HEK293 (cell line): Measurements from ENCODE around the gene RIPK1.

ENCODE experiments used
- CTCF ChIA-PET: fragments of 350-600 bp; formaldehyde crosslinking; extraction: SDS; loops from one replicate; lab custom pipeline; 2021; ENCODE audit warnings: antibody characterized with exemption; lab: Yijun Ruan, JAX
- POLR2A ChIA-PET: fragments of 300-600 bp; formaldehyde crosslinking; extraction: SDS; loops from one replicate; lab custom pipeline; 2020; ENCODE audit warnings: antibody characterized with exemption, inconsistent platforms; lab: Yijun Ruan, JAX
- H3K27ac ChIP-seq: fragments of 200-500 bp; sonication (Bioruptor generic); 2 replicates; pipeline ENCODE4 v1.5.1; 2014; ENCODE audit warnings: low read depth, low read length, control low read depth, inconsistent platforms; ENCODE audit errors: extremely low read depth
- H3K36me3 ChIP-seq, 2 experiments: fragments of 200-500 bp in 1 of 2; sonication (Bioruptor generic) in 1 of 2; 1 replicate in 1 of 2; 2 replicates in 1 of 2; pipeline ENCODE4 v1.5.1; 2014 to 2017; ENCODE audit warnings: inconsistent platforms in 2 of 2, low read length in 2 of 2; ENCODE audit not compliant: control insufficient read depth in 2 of 2, insufficient read depth in 1 of 2
- H3K4me1 ChIP-seq: fragments of 200-500 bp; sonication (Bioruptor generic); 2 replicates; pipeline ENCODE4 v1.5.1; 2014; ENCODE audit warnings: mild to moderate bottlenecking, low read length, inconsistent platforms; ENCODE audit not compliant: control insufficient read depth, insufficient read depth
- H3K4me3 ChIP-seq: 2 replicates; pipeline ENCODE4 v1.5.1; 2011; ENCODE audit warnings: low read depth, mild to moderate bottlenecking, control low read depth, low read length, moderate library complexity
- H3K9me3 ChIP-seq: fragments of 200-500 bp; sonication (Bioruptor generic); 2 replicates; pipeline ENCODE4 v1.5.1; 2014; ENCODE audit warnings: low read depth, low read length, inconsistent platforms; ENCODE audit not compliant: control insufficient read depth, insufficient read depth
- HOXD13 ChIP-seq: sonication (generic); formaldehyde crosslinking; IDR thresholded peaks from 2 replicates; pipeline ENCODE4 v1.8.0; 2022; ENCODE audit warnings: missing genetic modification reagents, borderline replicate concordance
- PATZ1 ChIP-seq: fragments of 450-650 bp; formaldehyde crosslinking; IDR thresholded peaks from 2 replicates; pipeline ENCODE4 v1.5.1; 2016; ENCODE audit warnings: missing biosample characterization, missing genetic modification characterization
- SP3 ChIP-seq: fragments of 450-650 bp; formaldehyde crosslinking; IDR thresholded peaks from 2 replicates; pipeline ENCODE4 v1.5.1; 2016; ENCODE audit warnings: missing biosample characterization, missing genetic modification characterization
- ZBTB11 ChIP-seq: fragments of 450-650 bp; formaldehyde crosslinking; conservative IDR thresholded peaks from 2 replicates; pipeline ENCODE4 v1.5.1; 2016; ENCODE audit warnings: low read depth, missing biosample characterization, missing genetic modification characterization
- ZFP37 ChIP-seq: fragments of 450-650 bp; formaldehyde crosslinking; IDR thresholded peaks from 2 replicates; pipeline ENCODE4 v1.5.1; 2016; ENCODE audit warnings: missing biosample characterization, missing genetic modification characterization
- ZNF112 ChIP-seq: fragments of 450-650 bp; formaldehyde crosslinking; IDR thresholded peaks from 2 replicates; pipeline ENCODE4 v1.5.0; 2017; ENCODE audit warnings: missing biosample characterization, missing genetic modification characterization
- ZNF175 ChIP-seq: fragments of 450-650 bp; formaldehyde crosslinking; IDR thresholded peaks from 2 replicates; pipeline ENCODE4 v1.5.1; 2016; ENCODE audit warnings: missing biosample characterization, missing genetic modification characterization
- ZNF211 ChIP-seq: fragments of 450-650 bp; formaldehyde crosslinking; IDR thresholded peaks from 2 replicates; pipeline ENCODE4 v1.5.1; 2016; ENCODE audit warnings: low read depth, missing biosample characterization, missing genetic modification characterization
- ZNF221 ChIP-seq: fragments of 450-650 bp; formaldehyde crosslinking; IDR thresholded peaks from 2 replicates; pipeline ENCODE4 v1.5.1; 2017; ENCODE audit warnings: missing biosample characterization, missing genetic modification characterization, borderline replicate concordance
- ZNF274 ChIP-seq, 2 experiments: fragments of 200-500 bp in 1 of 2; fragments of 450-650 bp in 1 of 2; sonication (Bioruptor generic) in 1 of 2; formaldehyde crosslinking in 1 of 2; IDR thresholded peaks; 2 replicates each; pipeline versions ENCODE4 v1.5.1 to v1.6.1; 2014 to 2016; ENCODE audit warnings: borderline replicate concordance in 1 of 2, inconsistent platforms in 1 of 2, low read length in 1 of 2, missing biosample characterization in 1 of 2, missing genetic modification characterization in 1 of 2
- ZNF292 ChIP-seq: fragments of 450-650 bp; formaldehyde crosslinking; IDR thresholded peaks from 2 replicates; pipeline ENCODE4 v1.5.1; 2016; ENCODE audit warnings: low read depth, missing biosample characterization, missing genetic modification characterization, borderline replicate concordance
- ZNF366 ChIP-seq: fragments of 450-650 bp; formaldehyde crosslinking; conservative IDR thresholded peaks from 2 replicates; pipeline ENCODE4 v1.5.1; 2016; ENCODE audit warnings: missing biosample characterization, missing genetic modification characterization
- ZNF449 ChIP-seq: fragments of 450-650 bp; formaldehyde crosslinking; IDR thresholded peaks from 2 replicates; pipeline ENCODE4 v1.5.1; 2017; ENCODE audit warnings: missing biosample characterization, mild to moderate bottlenecking, missing genetic modification characterization, moderate library complexity
- ZNF529 ChIP-seq: fragments of 450-650 bp; formaldehyde crosslinking; IDR thresholded peaks from 2 replicates; pipeline ENCODE4 v1.5.1; 2017; ENCODE audit warnings: missing genetic modification characterization, missing biosample characterization; ENCODE audit not compliant: insufficient replicate concordance
- ZNF530 ChIP-seq: fragments of 450-650 bp; formaldehyde crosslinking; IDR thresholded peaks from 2 replicates; pipeline ENCODE4 v1.5.1; 2016; ENCODE audit warnings: low read depth, missing biosample characterization, missing genetic modification characterization
- ZNF624 ChIP-seq: fragments of 450-650 bp; formaldehyde crosslinking; IDR thresholded peaks from 2 replicates; pipeline ENCODE4 v1.5.1; 2017; ENCODE audit warnings: missing biosample characterization, missing genetic modification characterization
- ZNF701 ChIP-seq: fragments of 450-650 bp; formaldehyde crosslinking; IDR thresholded peaks from 2 replicates; pipeline ENCODE4 v1.5.1; 2016; ENCODE audit warnings: missing biosample characterization, missing genetic modification characterization
- ZNF707 ChIP-seq: fragments of 450-650 bp; formaldehyde crosslinking; IDR thresholded peaks from 2 replicates; pipeline ENCODE4 v1.5.1; 2016; ENCODE audit warnings: missing biosample characterization, missing genetic modification characterization
- ZXDB ChIP-seq: fragments of 450-650 bp; formaldehyde crosslinking; IDR thresholded peaks from 2 replicates; pipeline ENCODE4 v1.5.1; 2016; ENCODE audit warnings: missing biosample characterization, missing genetic modification characterization

The RIPK1 gene

GRCh38 chr6:3136292-3137011 is 68.2 kb downstream of the RIPK1 start:
- CTCF ChIA-PET: interaction anchor here (0.6 to 1.2 kb wide), 4 partner anchors 11 to 748 kb away, joined by 3 to 4 read pairs (median 3); no protein-coding TSS in a partner anchor
- no peak overlapping the region for H3K27ac ChIP-seq
- no peaks in the 10 kb centered on the region for H3K4me1 ChIP-seq
- no peaks in the 10 kb centered on the region for H3K9me3 ChIP-seq
- H3K36me3 ChIP-seq: peaks cover 8 to 56% of the 10 kb centered on the region in 2 experiments; a peak in 2 of 3 replicates
- H3K4me3 ChIP-seq: no peak overlapping the region
- no peak for TF ChIP-seq PATZ1
- no peak for TF ChIP-seq ZNF529 (tag by site-specific recombination)
- TF ChIP-seq ZXDB: no peak
- no peak for TF ChIP-seq SP3 (tag by site-specific recombination)
- no peak for TF ChIP-seq ZNF449 (tag by site-specific recombination)
- TF ChIP-seq ZBTB11 (tag by site-specific recombination): no peak
- no peak for TF ChIP-seq ZNF221
- no peak for TF ChIP-seq ZNF292
- TF ChIP-seq ZNF707 (tag by site-specific recombination): no peak
- TF ChIP-seq ZNF211 (tag by site-specific recombination): no peak
- TF ChIP-seq ZNF530 (tag by site-specific recombination): no peak
- TF ChIP-seq ZNF366 (tag by site-specific recombination): no peak
- no peak for TF ChIP-seq ZNF624 (tag by site-specific recombination)
- no peak for TF ChIP-seq ZNF274 (IDR thresholded peaks at IDR 0.05; ENCODE audit: low read length)
- no peak for TF ChIP-seq ZNF274 (tag by site-specific recombination; IDR thresholded peaks at IDR 0.05; ENCODE audit: borderline replicate concordance)
- TF ChIP-seq HOXD13: no peak
- no peak for TF ChIP-seq ZNF701 (tag by site-specific recombination)
- no peak for TF ChIP-seq ZNF175 (tag by site-specific recombination)
- TF ChIP-seq ZFP37 (tag by site-specific recombination): no peak
- no peak for TF ChIP-seq ZNF112 (tag by site-specific recombination)
- POLR2A ChIA-PET: interaction anchor here (1.4 kb wide), 1 partner anchor 21 kb away, joined by 5 read pairs; the partner anchor contains the start of gene TUBB2A
